Mucosa of descending colon (tissue), 3 donors: Measurements from ENCODE around the gene PDE11A. TPM values are rescaled to one million over a fixed set of nuclear protein-coding genes. Genes with fewer than 3 reads are reported as not detected.
A peak's percentile ranks its signal among the peaks of the same experiment; 100 is the strongest.

Experiments used
- ATAC-seq: fragments of 200-7000 bp; cut with Tn5 transposase; one replicate; pipeline ENCODE4 v1.9.1; 2020; ENCODE audit warnings: mild to moderate bottlenecking, moderate library complexity
- DNase-seq, 3 donors: peaks; one replicate each; pipeline ENCODE4 v3.0.0-alpha.2; 2020
- H3K36me3 ChIP-seq: fragments of 200-600 bp; one replicate; pipeline ENCODE4 v1.8.0; 2021; ENCODE audit warnings: low read depth, mild to moderate bottlenecking
- H3K4me1 ChIP-seq: fragments of 200-600 bp; one replicate; pipeline ENCODE4 v1.8.0; 2021; ENCODE audit warnings: low read depth, mild to moderate bottlenecking
- H3K4me3 ChIP-seq: fragments of 200-600 bp; one replicate; pipeline ENCODE4 v1.8.0; 2021; ENCODE audit warnings: mild to moderate bottlenecking
- H3K9me3 ChIP-seq: fragments of 200-600 bp; one replicate; pipeline ENCODE4 v1.8.0; 2021; ENCODE audit warnings: mild to moderate bottlenecking
- CTCF ChIP-seq: fragments of 200-600 bp; IDR thresholded peaks from one replicate; pipeline ENCODE4 v1.8.0; 2022; ENCODE audit warnings: antibody characterized with exemption, mild to moderate bottlenecking
- intact Hi-C, 2 donors: fragments of 100-400 bp; cut with DNase I in 1 of 2; cut with micrococcal nuclease in 1 of 2; formaldehyde crosslinking; loops; one replicate each; pipeline versions ENCODE4 v1.11.0 to v1.11.1; 2022; cut with DNase I, micrococcal nuclease
- total RNA-seq, 3 donors: library from RNA; stranded (reverse); fragmentation: NEBNext Ultra II Directional in 2 of 3; extraction: Animal tissue kit (Norgen Biotek cat#: 25700) in 2 of 3; gene quantifications; one replicate each; pipeline versions ENCODE4 v1.2.1 to v1.2.4, GENCODE V29; 2021 to 2023
- donor health status: DM: no; HTN: no; CAD: no; lungs with moderate emphysema.
- donor health status: DM: no; HTN: no; CAD: no.
- donor health status: DM: no; HTN: yes; CAD: no.

The PDE11A gene
- total RNA-seq, 3 donors from 2014 or later, result 1.0 to 3.2 (median 2.7) TPM

DNA sequence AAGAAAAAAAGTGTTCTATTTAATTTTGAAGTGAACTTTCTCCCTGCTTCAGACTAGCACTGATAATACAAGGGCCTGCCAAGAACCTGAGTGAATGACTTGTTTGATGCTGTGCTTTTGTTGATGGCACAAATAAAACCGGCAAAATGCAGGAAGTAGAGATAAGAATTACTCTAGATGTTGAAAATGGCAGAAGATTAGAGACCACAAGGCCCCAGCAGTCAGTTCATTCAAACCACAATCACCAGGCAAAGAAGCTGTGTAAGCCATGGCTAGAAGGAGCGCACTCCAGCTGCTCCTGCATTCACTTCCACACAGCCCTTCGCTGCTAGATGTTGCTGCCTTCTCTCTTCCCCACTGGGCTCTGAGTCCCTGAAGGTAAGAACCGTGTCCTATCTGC, 383.0 kb downstream of the PDE11A start:
- no peak overlapping the region for H3K4me3 ChIP-seq
- intact Hi-C loops, result no loop called here
- no peak for TF ChIP-seq CTCF
- H3K4me1 ChIP-seq, result no peaks in the 10 kb centered on the region
- DNase-seq (no peak), ATAC-seq (peak; percentile 60)
- H3K9me3 ChIP-seq, result no peaks in the 10 kb centered on the region
- H3K36me3 ChIP-seq, result no peaks in the 10 kb centered on the region

GRCh38 chr2:177688844-177689243, 383.7 kb downstream of the PDE11A start:
- intact Hi-C loops, result no loop called here
- no peaks in the 10 kb centered on the region for H3K4me1 ChIP-seq
- H3K36me3 ChIP-seq, result no peaks in the 10 kb centered on the region
- ATAC-seq (no peak), DNase-seq (no peak)
- no peaks in the 10 kb centered on the region for H3K9me3 ChIP-seq
- no peak for TF ChIP-seq CTCF
- no peak overlapping the region for H3K4me3 ChIP-seq

GRCh38 chr2:177683661-177684069, 388.9 kb downstream of the PDE11A start:
- ATAC-seq, result no peak
- no peak for DNase-seq
- intact Hi-C loops, result no loop called here

GRCh38 chr2:177682836-177683660, 389.5 kb downstream of the PDE11A start:
- no peak for TF ChIP-seq CTCF
- no peak overlapping the region for H3K4me3 ChIP-seq
- DNase-seq (no peak), ATAC-seq (no peak)
- H3K9me3 ChIP-seq, result no peaks in the 10 kb centered on the region
- H3K36me3 ChIP-seq, result no peaks in the 10 kb centered on the region
- intact Hi-C loops, result no loop called here
- H3K4me1 ChIP-seq, result peaks cover 20% of the 10 kb centered on the region

More at GRCh38 chr2:177683661-177684069, 388.9 kb downstream of the PDE11A start:
- Histone ChIP-seq H3K9me3 (no peaks in the 10 kb centered on the region), H3K4me3 (no peak overlapping the region), H3K4me1 (peaks cover 17% of the 10 kb centered on the region), H3K36me3 (no peaks in the 10 kb centered on the region)
- no peak for TF ChIP-seq CTCF

- TF ChIP-seq CTCF, result no peak
- Histone ChIP-seq H3K36me3 (no peaks in the 10 kb centered on the region), H3K4me1 (peaks cover 20% of the 10 kb centered on the region), H3K9me3 (no peaks in the 10 kb centered on the region), H3K4me3 (no peak overlapping the region)
- ATAC-seq (no peak), DNase-seq (no peak)
- intact Hi-C loops, result no loop called here
Measured at GRCh38 chr2:177682006-177682405, 390.6 kb downstream of the PDE11A start.
